Nephron progenitor cell (in vitro differentiated cells): ENCODE results near the gene GMFB.

Source experiments
- DNase-seq: peaks from one replicate; pipeline ENCODE4 v3.0.0; 2021
- H3K27ac Mint-ChIP-seq: 2 replicates; pipeline ENCODE4 v1.8.0; 2021; ENCODE audit warnings: mild to moderate bottlenecking, moderate library complexity, mixed read lengths
- H3K27me3 Mint-ChIP-seq: 2 replicates; pipeline ENCODE4 v1.8.0; 2021; ENCODE audit warnings: mild to moderate bottlenecking, low read depth, mixed read lengths; ENCODE audit not compliant: poor library complexity
- H3K36me3 Mint-ChIP-seq: 2 replicates; pipeline ENCODE4 v1.8.0; 2021; ENCODE audit warnings: low read depth, mixed read lengths
- H3K4me1 Mint-ChIP-seq: 2 replicates; pipeline ENCODE4 v1.8.0; 2021; ENCODE audit warnings: mixed read lengths
- H3K4me3 Mint-ChIP-seq: 2 replicates; pipeline ENCODE4 v1.8.0; 2021; ENCODE audit warnings: mild to moderate bottlenecking, moderate library complexity, mixed read lengths
- H3K9me3 Mint-ChIP-seq: 2 replicates; pipeline ENCODE4 v1.8.0; 2021; ENCODE audit warnings: mild to moderate bottlenecking, moderate library complexity, mixed read lengths
- TF ChIP-seq, protein P1 (sequence below): fragments of 200-600 bp; sonication (generic); IDR thresholded peaks from 2 replicates; pipeline ENCODE4 v1.5.0; 2021; ENCODE audit warnings: antibody characterized with exemption

GMFB gene

DNA sequence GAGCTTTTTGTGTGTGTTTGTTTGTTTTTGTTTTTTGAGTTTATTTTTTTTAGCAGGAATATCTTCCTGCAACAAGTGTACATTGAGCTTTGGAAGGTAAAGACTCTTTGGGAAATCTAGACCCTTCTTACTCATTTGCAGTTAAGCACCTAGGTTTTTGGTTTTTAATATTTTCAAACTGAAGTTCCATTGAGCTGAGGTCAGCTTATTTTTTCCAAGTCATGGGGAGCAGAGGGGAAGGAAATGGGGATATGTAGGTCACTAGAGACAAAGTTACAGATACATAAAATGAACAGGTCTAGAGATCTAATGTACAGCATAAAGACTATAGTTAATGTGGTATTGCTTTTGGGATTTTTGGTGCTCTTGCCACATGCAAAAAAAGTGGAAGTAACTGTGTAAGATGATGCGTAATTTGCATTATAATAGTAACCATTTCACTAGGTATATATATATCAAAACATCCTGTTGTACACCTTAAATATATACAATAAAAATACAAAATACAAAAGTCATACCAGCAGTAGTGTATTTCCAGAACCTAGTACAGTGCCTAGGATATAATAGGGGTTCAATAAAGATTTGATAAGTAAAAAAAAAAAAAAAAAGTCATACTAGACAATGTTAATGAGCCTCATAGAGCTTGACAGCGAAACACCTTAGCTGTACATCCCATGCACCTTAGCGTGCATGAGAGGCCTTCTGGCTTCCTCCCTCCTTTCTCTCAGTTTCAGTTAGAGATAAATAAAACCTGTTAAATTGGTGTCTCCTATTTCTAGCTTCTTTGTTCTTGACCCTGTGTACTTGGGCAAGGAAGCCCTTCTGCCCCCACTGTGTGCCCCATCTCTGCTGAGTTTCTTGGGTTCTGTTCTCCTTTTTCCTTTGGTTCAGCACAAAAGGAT lies 43.6 kb upstream of the GMFB start:
- Mint-ChIP-seq H3K27ac (peak overlapping the region; percentile 98), H3K27me3 (no peaks in the 10 kb centered on the region)
- TF ChIP-seq, protein P1, sequence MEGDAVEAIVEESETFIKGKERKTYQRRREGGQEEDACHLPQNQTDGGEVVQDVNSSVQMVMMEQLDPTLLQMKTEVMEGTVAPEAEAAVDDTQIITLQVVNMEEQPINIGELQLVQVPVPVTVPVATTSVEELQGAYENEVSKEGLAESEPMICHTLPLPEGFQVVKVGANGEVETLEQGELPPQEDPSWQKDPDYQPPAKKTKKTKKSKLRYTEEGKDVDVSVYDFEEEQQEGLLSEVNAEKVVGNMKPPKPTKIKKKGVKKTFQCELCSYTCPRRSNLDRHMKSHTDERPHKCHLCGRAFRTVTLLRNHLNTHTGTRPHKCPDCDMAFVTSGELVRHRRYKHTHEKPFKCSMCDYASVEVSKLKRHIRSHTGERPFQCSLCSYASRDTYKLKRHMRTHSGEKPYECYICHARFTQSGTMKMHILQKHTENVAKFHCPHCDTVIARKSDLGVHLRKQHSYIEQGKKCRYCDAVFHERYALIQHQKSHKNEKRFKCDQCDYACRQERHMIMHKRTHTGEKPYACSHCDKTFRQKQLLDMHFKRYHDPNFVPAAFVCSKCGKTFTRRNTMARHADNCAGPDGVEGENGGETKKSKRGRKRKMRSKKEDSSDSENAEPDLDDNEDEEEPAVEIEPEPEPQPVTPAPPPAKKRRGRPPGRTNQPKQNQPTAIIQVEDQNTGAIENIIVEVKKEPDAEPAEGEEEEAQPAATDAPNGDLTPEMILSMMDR, result no peak

DNA sequence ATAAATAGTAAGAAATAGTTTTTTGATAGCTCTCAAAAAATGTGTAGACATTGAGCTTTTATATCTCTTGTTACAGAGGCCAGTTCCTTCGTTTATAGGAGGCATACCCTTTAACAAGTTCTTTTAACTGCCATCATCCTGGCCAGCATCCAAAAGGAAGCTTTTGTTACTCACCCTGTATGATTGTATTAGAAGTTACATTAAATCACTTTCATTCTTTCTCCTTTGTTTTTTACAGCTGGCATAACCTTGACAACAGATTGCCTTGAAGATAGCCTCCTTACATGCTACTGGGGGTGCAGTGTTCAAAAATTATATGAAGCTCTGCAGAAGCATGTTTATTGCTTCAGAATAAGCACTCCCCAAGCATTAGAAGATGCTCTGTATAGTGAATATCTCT lies 41.0 kb upstream of the GMFB start:
- no peak overlapping the region for H3K4me3 Mint-ChIP-seq
- H3K27ac Mint-ChIP-seq, result no peak overlapping the region
- TF ChIP-seq, protein P1, result no peak
- DNase-seq, result no peak
- H3K36me3 Mint-ChIP-seq, result peaks cover 31% of the 10 kb centered on the region
- no peaks in the 10 kb centered on the region for H3K27me3 Mint-ChIP-seq
- H3K9me3 Mint-ChIP-seq, result no peaks in the 10 kb centered on the region
- peaks cover 22% of the 10 kb centered on the region for H3K4me1 Mint-ChIP-seq

More for the DNA sequence above, 43.6 kb upstream of the GMFB start:
- peaks cover 6% of the 10 kb centered on the region for H3K9me3 Mint-ChIP-seq
- peaks cover 18% of the 10 kb centered on the region for H3K4me1 Mint-ChIP-seq
- no peak overlapping the region for H3K4me3 Mint-ChIP-seq
- peaks cover 43% of the 10 kb centered on the region for H3K36me3 Mint-ChIP-seq
- no peak for DNase-seq

DNA sequence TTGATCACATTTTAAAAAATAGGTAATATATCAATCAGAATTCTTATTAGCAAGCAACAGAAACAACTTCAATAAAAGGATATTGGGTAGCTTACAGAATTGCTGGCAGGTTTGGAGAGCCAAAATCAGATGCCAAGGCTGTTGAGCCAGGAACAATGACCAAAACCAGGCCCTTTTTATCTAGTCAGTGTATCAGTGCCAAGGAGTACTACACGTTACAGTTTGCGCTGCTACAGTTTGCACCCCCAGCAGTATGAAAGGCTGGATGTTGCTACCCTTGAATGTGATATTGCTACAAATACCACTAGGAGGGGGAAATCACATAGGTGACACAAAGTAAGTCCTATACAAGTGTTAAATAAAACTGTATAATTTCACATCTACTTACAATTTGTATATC lies 40.2 kb upstream of the GMFB start:
- DNase-seq, result no peak
- no peak overlapping the region for H3K4me3 Mint-ChIP-seq

DNA sequence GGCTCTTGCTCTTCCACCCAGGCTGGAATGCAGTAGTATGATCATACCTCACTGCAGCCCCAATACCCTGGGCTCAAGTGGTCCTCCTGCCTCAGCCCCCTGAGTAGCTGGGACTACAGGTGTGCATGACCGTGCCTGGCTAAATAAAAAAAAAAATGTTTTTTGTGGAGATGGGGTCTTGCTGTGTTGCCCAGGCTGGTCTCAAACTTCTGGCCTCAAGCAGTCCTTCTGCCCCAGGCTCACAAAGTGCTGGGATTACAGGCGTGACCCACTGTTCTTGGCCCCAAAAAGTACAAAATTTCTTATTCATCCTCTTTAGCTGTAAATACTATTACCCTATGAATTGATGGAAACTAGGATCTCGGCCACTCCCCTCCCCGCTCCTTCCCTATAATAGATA lies 35.6 kb upstream of the GMFB start:
- TF ChIP-seq, protein P1, result no peak
- peaks cover 66% of the 10 kb centered on the region for H3K36me3 Mint-ChIP-seq
- no peak overlapping the region for H3K4me3 Mint-ChIP-seq
- H3K4me1 Mint-ChIP-seq, result peaks cover 26% of the 10 kb centered on the region
- DNase-seq, result no peak
- peaks cover 10% of the 10 kb centered on the region for H3K9me3 Mint-ChIP-seq
- H3K27ac Mint-ChIP-seq, result peak overlapping the region; percentile 24
- no peaks in the 10 kb centered on the region for H3K27me3 Mint-ChIP-seq

More for the DNA sequence above, 40.2 kb upstream of the GMFB start:
- TF ChIP-seq, protein P1, result no peak
- Mint-ChIP-seq H3K4me1 (peaks cover 29% of the 10 kb centered on the region), H3K27ac (no peak overlapping the region), H3K27me3 (no peaks in the 10 kb centered on the region), H3K36me3 (peaks cover 31% of the 10 kb centered on the region), H3K9me3 (no peaks in the 10 kb centered on the region)

DNA sequence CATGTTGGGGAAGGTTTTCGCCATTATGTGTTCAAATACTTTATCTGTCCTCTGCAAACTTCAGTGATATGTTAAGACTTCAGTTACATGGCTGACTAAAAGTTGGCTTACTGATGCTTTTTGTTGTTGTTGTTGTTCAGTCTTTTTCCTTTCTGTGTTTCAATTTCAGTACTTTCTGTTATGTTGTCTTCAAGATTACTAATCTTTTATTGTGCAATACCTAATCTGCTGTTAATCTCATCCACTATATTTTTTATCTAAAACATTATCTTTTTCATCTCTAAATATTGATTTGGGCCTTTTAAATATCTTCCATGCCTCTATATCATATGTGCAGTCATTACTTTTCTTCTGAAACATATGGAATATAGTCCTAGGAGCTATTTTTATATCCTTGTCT lies 27.9 kb upstream of the GMFB start:
- Mint-ChIP-seq H3K9me3 (peaks cover 60% of the 10 kb centered on the region), H3K27me3 (no peaks in the 10 kb centered on the region), H3K27ac (no peak overlapping the region), H3K36me3 (peaks cover 80% of the 10 kb centered on the region), H3K4me3 (no peak overlapping the region), H3K4me1 (peaks cover 11% of the 10 kb centered on the region)
- DNase-seq, result no peak
- TF ChIP-seq, protein P1, result no peak

DNA sequence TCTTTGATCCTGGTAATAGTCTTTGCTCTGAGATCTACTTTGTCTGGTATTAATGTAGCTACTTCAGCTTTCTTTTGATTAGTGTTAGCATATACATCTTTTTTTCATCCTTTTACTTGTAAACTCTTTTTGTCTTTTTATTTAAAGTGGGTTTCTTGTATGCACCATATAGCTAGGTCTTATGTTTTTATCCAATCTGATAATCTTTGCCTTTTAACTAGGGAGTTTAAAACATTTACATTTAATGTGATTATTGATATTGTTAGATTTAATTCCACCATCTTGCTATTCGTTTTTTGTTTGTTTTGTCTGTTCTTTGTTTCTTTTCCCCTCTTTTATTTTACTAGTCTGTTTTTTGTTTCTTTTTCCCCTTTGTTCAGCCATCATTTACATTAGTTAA lies 26.9 kb upstream of the GMFB start:
- Mint-ChIP-seq H3K27me3 (no peaks in the 10 kb centered on the region), H3K9me3 (peaks cover 60% of the 10 kb centered on the region), H3K4me3 (no peak overlapping the region), H3K27ac (no peak overlapping the region), H3K36me3 (peaks cover 77% of the 10 kb centered on the region), H3K4me1 (peaks cover 19% of the 10 kb centered on the region)
- TF ChIP-seq, protein P1, result no peak
- no peak for DNase-seq
